Putamen (tissue), 1 donor: ENCODE measurements around the gene ARSB.
"Not testable (repeated sequence)": the region's sequence is repeated elsewhere in the genome, so short reads cannot be mapped to it uniquely, and the experiment has no call there.

ENCODE experiments used
- DNase-seq: peaks from one replicate; pipeline ENCODE4 v3.0.0-alpha.2; 2016; ENCODE audit warnings: low spot score

The ARSB gene

DNA sequence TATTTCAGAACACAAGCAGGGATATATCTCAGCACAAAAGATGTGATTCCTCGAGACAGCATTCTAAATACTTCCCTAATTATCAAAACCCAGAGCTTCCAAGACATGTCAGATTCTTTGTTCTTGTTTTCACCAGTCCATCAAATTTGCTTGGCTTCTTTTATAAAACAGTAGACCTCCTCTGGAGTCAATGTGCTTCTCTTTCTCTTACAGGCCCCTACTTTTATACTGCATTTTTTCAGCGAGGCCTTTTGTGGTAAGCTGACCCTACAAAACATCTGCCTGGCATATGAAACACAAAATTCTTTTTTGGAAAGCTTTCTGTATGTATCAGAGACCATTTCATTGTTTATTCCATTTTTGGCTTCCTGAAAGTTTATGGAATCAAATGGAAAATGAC, 81.8 kb downstream of the ARSB start:
- DNase-seq, result no peak

DNA sequence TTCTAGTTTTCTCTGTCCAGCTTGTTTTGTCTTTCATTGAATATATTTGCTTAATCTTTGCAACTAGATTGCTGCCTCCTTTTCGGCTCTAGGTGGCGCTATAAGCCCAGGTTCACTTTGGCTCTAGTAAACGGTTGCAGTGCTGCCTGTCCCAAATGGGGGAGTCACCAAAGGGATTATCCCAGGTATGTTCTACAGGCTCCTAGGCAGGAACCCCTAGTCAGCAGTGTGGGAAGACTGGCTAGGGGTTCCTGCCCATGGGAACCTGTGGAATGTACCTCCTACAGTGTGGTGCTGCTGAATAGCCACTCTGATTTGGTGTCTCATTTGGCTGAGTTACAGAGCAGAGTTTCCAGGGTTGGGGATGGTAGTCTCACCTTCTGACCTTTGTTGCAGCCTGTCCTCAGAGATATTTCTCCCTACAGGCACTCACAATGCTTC, 85.2 kb downstream of the ARSB start:
- no peak for DNase-seq

DNA sequence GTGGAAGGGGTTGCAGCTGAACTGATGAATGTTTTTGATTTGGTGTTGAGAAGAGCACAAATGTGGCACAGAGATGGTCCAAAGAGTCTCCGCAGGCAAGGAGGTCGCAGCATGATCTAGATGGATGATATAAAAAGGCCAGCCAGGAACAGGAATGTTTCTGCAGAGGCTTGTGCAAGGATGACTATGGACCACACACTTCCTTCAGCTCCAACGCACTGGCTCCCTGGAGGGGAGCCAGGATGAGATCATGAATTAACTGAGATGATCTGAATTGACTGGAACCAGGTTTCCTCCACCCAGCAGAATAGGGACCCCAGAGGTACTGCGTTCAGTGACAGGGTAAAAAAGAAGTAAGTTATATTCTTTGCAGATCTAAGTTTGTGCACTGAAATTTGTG, 89.0 kb downstream of the ARSB start:
- DNase-seq, result no peak

DNA sequence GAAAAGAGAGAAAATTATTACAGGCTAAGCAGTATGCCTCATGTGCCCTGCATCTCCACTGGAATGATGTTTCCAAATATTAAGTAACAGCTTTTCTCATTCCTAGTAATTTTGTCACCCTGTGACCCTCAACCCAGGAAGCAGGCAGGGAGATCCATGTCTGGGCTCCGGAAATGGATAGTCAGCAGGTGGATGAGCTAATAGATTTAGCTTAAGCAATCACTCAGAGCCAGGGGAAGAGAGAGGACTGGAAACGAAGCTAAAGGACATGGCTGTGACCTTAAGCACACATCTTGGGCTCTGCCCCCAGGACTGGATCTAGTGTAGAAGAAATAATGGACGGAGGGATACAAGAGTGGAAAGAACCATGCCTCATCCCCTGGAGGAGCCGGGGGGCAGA, 89.5 kb downstream of the ARSB start:
- DNase-seq, result no peak

DNA sequence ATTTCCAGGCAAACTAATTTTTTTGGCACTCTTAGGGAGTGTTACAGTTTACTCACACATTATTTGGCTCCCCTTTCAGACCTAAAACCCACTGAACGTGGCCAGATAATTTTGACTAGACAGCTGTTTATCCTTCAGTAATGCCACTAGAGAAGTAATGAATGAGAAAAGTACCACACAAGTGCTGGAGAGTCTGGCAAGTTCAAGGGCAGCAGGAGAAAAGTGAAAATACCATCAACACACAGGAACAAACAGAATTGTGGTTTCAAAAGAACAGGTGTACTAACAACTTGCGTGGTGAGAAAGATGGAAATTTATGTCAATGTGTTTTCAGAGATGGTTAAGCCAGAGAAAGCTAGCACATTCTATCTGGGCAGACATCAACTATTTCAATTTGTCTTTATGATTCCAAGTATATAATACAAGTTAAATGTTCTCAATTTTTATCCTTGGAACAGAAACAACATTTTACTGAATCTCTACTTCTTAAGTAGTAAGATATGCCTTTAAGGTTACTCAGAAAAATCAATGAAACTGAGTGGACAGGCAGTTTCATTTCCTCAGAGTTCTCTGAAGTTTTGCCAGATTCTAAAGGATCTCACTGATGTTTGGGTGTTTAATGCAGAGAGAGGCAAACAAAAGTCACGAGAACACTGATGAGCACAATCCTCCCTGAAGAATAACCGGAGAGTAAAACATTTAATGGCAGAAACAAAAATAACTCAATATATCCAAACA, 91.0 kb downstream of the ARSB start:
- no peak for DNase-seq

DNA sequence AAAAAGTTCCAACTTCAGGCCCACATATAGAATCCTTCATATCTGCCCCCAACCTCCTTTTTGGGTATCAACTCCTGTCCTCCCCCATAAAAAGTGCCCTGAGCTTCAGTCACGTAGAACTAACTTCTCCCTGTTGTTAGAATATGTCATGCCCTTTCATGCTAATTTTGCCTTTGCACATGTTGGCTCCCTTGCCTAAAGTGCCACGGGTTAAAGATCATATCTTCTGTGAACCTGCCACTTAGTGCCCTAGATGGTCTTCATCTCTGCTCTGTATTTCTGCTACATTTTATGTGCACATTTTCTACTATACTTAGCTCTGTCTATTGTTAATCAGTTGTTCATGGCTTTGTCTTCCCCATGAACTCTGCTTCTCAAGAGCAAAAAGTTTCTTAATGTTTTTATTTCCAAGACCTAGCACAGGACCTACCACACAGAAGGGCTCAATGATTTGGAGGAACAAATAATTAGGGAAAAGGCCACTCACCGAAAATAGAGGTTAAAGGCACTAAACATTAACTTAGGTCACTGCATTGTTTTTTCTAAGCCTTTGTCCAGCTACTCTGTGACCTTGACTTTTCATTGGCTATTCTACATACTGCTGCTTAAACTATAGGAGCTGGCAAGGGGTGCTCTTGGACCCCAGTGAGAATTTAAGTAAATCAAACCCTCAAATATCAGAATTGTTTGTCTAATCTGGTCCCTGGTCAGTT, 94.3 kb downstream of the ARSB start:
- no peak for DNase-seq

GRCh38 chr5:78889369-78890140, 95.6 kb downstream of the ARSB start:
- no peak for DNase-seq

DNA sequence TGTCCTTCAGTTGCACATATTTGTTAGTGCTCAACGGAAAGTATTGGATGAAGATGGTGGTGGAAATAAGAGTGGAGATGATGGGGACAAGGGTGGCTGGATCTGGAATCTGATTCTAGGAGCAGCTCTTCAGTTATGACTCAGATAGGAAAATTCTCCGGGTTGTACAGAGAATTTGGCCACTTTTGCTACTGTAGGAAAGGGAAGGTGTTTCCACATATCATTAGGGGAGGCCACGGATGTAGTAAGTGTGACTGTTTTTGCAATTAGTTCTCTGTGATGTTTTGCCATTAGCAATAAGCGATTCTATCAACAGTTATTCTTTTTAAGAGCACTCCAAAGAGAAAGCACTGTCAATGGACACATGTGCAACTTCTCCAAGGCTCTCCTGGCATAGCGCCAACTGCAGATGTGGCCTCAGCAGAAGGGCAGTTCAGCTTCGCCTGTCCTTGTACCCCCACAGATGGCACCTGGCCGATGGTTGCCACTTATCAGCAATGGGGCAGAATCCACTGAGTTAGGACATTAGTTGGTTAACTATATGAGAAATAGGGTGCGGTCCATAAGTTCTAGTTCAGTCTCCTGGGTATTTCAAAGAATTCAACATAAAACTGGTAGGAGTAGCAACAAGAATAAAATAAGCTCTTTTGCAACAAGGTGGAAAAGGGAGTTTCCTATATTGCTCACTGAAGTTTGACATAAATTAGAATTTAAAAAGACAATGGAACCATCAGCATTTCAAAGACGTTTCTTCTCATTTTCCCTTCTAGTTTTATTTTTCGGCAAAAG, 96.3 kb downstream of the ARSB start:
- DNase-seq, result no peak

GRCh38 chr5:78887384-78888118, 97.6 kb downstream of the ARSB start:
- DNase-seq, result no peak

DNA sequence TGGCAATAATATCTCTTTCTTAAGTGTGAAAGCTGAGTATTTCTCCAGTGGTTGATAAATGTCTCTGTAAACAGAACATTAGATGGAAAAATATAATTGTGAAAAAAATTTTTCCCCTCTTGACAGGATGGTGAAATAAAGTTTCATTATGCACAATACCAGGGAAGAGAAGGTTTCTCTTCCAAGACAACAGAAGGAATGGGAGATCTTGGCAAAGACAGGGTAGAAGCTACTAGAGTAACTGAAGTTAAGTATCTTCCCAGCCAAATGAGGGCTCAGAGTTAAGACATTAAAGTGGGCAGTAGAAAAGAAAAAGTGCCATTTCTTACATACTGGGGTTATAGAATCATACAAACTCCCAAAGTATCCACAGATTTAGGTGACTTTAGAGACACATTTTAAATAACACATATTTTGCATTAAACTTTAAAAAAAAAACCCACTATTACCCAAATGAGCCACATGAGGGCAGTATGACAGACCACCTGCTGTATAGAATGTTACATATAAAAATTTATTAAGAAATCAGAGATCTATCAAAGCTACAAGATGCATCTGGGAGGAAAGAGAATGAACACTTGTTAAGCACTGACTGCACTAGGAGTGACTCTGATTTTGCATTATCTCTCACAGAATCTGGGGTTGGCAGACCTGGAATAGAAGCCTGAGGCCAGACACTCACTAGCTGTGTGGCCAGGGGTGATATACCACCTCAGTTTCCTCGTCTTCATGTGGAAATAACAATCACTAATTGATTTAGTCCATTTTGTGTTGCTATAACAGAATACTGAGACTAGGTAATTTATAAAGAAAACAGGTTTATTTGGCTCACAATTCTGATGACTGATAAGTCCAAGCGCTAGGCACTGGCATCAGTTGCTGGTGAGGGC, 98.5 kb downstream of the ARSB start:
- no peak for DNase-seq

DNA sequence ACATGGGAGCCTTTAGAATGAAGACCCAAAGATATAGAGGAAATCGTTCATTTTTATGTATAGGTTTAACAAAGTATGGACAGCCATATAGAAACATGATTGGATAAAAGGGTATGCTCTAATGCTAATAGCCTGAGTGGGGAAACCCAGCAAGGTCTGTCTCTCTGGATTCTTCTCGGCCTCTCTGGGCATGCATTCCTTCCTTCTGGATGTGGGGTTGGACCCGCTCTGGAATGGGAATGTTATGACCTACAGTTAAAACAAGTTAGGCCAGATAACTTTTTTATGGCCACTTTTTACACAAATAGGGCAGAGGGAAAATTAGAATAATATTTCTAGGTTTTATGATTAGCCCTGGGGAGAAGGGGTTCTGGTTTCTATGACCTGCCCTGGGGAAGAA, 103.2 kb downstream of the ARSB start:
- no peak for DNase-seq

- no peak for DNase-seq
Measured at GRCh38 chr5:78879516-78879915, 105.6 kb downstream of the ARSB start.

DNA sequence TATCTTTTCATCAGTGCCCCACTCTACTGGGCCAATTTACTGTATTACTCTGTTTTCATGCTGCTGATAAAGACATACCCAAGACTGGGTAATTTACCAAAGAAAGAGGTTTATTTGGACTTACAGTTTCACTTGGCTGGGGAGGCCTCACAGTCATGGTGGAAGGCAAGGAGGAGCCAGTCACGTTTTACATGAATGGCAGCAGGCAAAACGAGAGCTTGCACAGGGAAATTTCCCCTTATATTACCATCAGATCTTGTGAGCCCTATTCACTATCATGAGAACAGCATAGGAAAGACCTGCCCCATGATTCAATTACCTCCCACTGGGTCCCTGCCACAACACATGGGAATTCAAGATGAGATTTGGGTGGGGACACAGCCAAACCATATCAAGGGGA, 119.0 kb downstream of the ARSB start:
- not testable (repeated sequence) for DNase-seq

DNA sequence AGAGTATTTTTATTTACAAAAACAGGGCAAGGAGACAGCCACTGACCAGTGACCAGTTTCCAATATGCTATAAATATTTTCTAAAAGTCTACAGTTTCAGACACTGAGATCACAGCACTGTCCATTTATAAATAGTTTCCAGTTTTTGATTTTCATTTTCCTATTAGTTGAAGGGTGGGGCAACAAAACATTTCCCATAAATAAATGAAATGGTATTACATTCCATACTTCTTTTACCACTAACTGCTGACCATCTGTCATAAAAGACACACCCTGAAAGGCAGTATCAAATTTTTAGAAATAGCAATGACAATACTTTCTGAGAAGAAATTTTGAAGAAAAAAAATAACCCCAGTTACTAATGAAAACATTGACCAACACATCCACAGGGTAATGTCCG, 126.7 kb downstream of the ARSB start:
- DNase-seq, result no peak

- DNase-seq, result no peak
Measured at GRCh38 chr5:78855026-78855425, 130.1 kb downstream of the ARSB start.

- DNase-seq, result not testable (repeated sequence)
Measured at GRCh38 chr5:78851891-78852290, 133.2 kb downstream of the ARSB start.

- no peak for DNase-seq
Measured at GRCh38 chr5:78845470-78845869, 139.6 kb downstream of the ARSB start.

DNA sequence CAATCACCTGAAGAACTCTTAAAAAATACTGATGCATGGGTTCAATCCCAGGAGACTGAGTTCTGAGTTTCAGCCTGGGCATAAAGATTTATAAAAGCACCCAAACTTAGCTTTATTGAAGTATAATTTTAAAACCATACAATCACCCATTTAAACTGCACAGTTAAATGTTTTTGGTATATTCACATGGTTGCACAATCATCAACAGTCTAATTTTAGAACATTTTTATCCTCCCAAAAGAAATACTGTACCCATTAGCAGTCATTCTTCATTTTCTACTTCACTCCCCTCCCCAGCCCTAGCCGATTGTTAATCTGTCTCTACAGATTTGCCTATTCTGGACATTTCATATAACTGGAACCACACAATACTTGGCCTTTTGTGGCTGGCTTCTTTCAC, 141.7 kb downstream of the ARSB start:
- no peak for DNase-seq

- DNase-seq, result no peak
Measured at GRCh38 chr5:78841767-78842166, 143.3 kb downstream of the ARSB start.

DNA sequence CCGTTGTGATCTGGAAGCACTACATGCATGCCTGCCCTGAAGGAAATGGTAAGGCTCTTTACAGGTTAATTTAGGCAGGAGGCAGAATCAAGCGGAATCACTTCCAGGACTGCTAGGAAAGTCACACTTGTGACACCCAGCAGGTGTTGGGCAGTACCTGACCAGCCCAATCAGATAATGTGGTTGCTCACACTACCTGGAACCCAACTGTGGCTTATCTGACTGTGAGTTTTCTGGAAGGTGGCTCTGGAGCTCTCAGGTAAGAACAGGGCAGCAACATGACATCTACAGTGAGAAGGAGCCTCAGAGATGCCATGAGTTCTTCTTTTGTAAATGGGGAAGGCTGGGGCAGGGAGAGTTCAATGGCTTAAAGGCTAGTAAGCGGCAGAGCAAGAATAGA, 146.4 kb downstream of the ARSB start:
- no peak for DNase-seq
